ENCODE results near the gene TMEFF2. TPM values are rescaled to one million over a fixed set of nuclear protein-coding genes. Genes with fewer than 3 reads are reported as not detected.

Gene TMEFF2
- total and polyA plus RNA-seq, 10 of the 15 experiments (the other 5 are each of a cell fraction or from before 2014, with no cell fraction given) = not detected

DNA sequence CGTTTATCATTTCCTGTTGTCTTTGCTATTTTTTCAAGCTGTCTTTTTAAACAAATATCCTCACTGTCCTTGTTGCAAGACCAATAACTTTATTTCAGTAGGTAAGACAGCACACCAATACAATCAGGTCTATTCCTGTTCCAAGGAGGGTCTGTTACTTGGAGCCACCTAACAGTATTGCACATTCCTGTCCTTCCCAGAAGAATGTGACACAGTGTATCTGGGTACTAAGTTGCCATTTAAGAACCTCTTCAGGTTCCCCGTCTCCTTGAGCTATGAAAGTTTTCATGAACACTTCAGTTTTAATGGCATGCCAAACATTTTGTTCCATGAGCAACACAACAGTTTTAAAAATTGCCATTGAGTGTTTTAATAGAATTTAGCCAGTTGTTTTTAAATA is 209.0 kb downstream of the TMEFF2 start (continued):
- TF ChIP-seq, protein P1, sequence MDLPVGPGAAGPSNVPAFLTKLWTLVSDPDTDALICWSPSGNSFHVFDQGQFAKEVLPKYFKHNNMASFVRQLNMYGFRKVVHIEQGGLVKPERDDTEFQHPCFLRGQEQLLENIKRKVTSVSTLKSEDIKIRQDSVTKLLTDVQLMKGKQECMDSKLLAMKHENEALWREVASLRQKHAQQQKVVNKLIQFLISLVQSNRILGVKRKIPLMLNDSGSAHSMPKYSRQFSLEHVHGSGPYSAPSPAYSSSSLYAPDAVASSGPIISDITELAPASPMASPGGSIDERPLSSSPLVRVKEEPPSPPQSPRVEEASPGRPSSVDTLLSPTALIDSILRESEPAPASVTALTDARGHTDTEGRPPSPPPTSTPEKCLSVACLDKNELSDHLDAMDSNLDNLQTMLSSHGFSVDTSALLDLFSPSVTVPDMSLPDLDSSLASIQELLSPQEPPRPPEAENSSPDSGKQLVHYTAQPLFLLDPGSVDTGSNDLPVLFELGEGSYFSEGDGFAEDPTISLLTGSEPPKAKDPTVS (IDR thresholded peaks at IDR 0.05; ENCODE audit: low read depth, low read length) = no peak

DNA sequence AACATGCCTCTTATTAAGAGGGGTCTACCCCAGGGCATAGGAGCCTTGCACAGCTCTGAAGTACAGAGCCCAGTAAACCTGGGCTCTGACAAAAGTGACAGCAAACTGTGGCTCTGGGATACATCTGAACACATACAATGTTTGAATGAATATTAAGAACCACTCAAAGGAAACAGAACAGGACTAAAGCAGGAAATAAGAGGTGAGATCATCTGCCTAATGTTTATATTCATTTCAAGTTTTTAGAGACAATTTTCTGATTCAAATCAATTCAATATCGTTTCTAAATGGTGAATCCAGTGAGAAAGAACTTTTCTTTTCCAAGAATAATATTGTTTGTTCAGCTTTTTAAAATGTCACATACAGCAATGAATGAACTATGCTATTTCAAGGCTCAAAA is 211.1 kb downstream of the TMEFF2 start:
- BruUV-seq (replicated peaks) = no TSS peak
- CTCF ChIA-PET = interaction anchor here (0.9 to 1.3 kb wide), 3 partner anchors 12 to 179 kb away, joined by 3 to 4 read pairs (median 3); no protein-coding TSS in a partner anchor
- DNase-seq (ENCODE audit: low read depth, low spot score) (no peak), ATAC-seq (no peak), FAIRE-seq (no peak)
- H2AFZ ChIP-seq (ENCODE audit: control insufficient read depth, low read depth, low read length) = no peak overlapping the region
- TF ChIP-seq STAT3 (IDR thresholded peaks at IDR 0.05; ENCODE audit: low read depth, low read length) (no peak), ZNF274 (IDR thresholded peaks at IDR 0.05; ENCODE audit: insufficient read depth, insufficient read length) (no peak), GABPA (IDR thresholded peaks at IDR 0.05; ENCODE audit: low read depth) (no peak), ASH2L (IDR thresholded peaks at IDR 0.05; ENCODE audit: borderline replicate concordance, low read depth) (no peak), JUNB (IDR thresholded peaks at IDR 0.05) (no peak), ZSCAN29 (IDR thresholded peaks at IDR 0.05) (no peak), SMC3 (IDR thresholded peaks at IDR 0.05; ENCODE audit: borderline replicate concordance, low read length) (no peak), EED (IDR thresholded peaks at IDR 0.05; ENCODE audit: low read depth) (no peak), ZZZ3 (IDR thresholded peaks at IDR 0.05; ENCODE audit: control insufficient read depth, insufficient read length, low read depth) (no peak), YBX1 (IDR thresholded peaks at IDR 0.05) (no peak), ZNF384 (IDR thresholded peaks at IDR 0.05; ENCODE audit: borderline replicate concordance, low read depth, low read length) (no peak)
- TF ChIP-seq, protein P2, sequence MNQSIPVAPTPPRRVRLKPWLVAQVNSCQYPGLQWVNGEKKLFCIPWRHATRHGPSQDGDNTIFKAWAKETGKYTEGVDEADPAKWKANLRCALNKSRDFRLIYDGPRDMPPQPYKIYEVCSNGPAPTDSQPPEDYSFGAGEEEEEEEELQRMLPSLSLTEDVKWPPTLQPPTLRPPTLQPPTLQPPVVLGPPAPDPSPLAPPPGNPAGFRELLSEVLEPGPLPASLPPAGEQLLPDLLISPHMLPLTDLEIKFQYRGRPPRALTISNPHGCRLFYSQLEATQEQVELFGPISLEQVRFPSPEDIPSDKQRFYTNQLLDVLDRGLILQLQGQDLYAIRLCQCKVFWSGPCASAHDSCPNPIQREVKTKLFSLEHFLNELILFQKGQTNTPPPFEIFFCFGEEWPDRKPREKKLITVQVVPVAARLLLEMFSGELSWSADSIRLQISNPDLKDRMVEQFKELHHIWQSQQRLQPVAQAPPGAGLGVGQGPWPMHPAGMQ (IDR thresholded peaks at IDR 0.05; ENCODE audit: borderline replicate concordance) = no peak
- no peaks in the 10 kb centered on the region for H4K20me1 ChIP-seq (ENCODE audit: control insufficient read depth, insufficient read depth)
- H3K36me3 ChIP-seq (ENCODE audit: control insufficient read depth in 2 of 2, insufficient read depth in 2 of 2, low read length in 1 of 2) = no peaks in the 10 kb centered on the region
- intact Hi-C loops (cut with micrococcal nuclease; ENCODE audit: unreplicated experiment) = no loop called here
- WGBS (ENCODE audit: insufficient coverage, insufficient replicate concordance, low lambda C conversion rate, missing lambda C conversion rate) = 0% methylated on average over 1 of the region's 1 CpG
- no peaks in the 10 kb centered on the region for H3K79me2 ChIP-seq (ENCODE audit: control insufficient read depth, insufficient read depth, low read length)
- no peak overlapping the region for H3K4me3 ChIP-seq
- POLR2A ChIA-PET = no interaction called here
- H3K27me3 ChIP-seq (replicated peaks in 1 of 2; ENCODE audit: control insufficient read depth in 2 of 2, insufficient read depth in 2 of 2, low read length in 1 of 2) = no peaks in the 10 kb centered on the region; a peak in 1 of 4 replicates
- H3K9me3 ChIP-seq (replicated peaks; ENCODE audit: control insufficient read depth, insufficient read depth, low read length) = no peaks in the 10 kb centered on the region
- no peak overlapping the region for H3K9ac ChIP-seq (ENCODE audit: control insufficient read depth, insufficient read depth, low read length)
- in situ Hi-C loops (cut with MboI) = no loop called here
- no peaks in the 10 kb centered on the region for H3K4me1 ChIP-seq (ENCODE audit: control insufficient read depth, insufficient read depth, low read length)
- RAD21 ChIA-PET (ENCODE audit: unreplicated experiment) = interaction anchor here (0.6 to 0.9 kb wide), 2 partner anchors 39 to 1749 kb away, joined by 3 read pairs; no protein-coding TSS in a partner anchor
- no peak overlapping the region for H3K4me2 ChIP-seq (ENCODE audit: control insufficient read depth, insufficient read depth)
- H3K27ac ChIP-seq (ENCODE audit: control insufficient read depth, insufficient read depth) = no peak overlapping the region
- SMC1A ChIA-PET (ENCODE audit: uncharacterized antibody, unreplicated experiment) = interaction anchor here (1.0 kb wide), 2 partner anchors 10 to 11 kb away, joined by 3 to 4 read pairs; no protein-coding TSS in a partner anchor
